ES-I3 (cell line): Measurements from ENCODE around the gene NDUFA8.

Source experiments
- H3K36me3 ChIP-seq: 2 replicates; pipeline ENCODE4 v1.6.1; 2013; ENCODE audit warnings: mild to moderate bottlenecking, low read length, control low read depth, moderate library complexity; ENCODE audit not compliant: insufficient read depth
- H3K4me1 ChIP-seq: 2 replicates; pipeline ENCODE4 v1.6.1; 2013; ENCODE audit warnings: mild to moderate bottlenecking, control low read depth, low read length; ENCODE audit not compliant: insufficient read depth
- H3K9ac ChIP-seq: 2 replicates; pipeline ENCODE4 v1.6.1; 2013; ENCODE audit warnings: low read depth, mild to moderate bottlenecking, low read length, moderate library complexity
- H3K9me3 ChIP-seq: 2 replicates; pipeline ENCODE4 v1.6.1; 2013; ENCODE audit warnings: mild to moderate bottlenecking, low read length, moderate library complexity; ENCODE audit not compliant: control insufficient read depth, insufficient read depth

NDUFA8 gene

GRCh38 chr9:122116448-122117173 is 43.0 kb downstream of the NDUFA8 start:
- no peaks in the 10 kb centered on the region for H3K36me3 ChIP-seq
- H3K9ac ChIP-seq: no peak overlapping the region
- H3K4me1 ChIP-seq: peaks cover 42% of the 10 kb centered on the region
- no peaks in the 10 kb centered on the region for H3K9me3 ChIP-seq

GRCh38 chr9:122116040-122116439 is 43.5 kb downstream of the NDUFA8 start:
- Histone ChIP-seq H3K9ac (no peak overlapping the region), H3K4me1 (peaks cover 42% of the 10 kb centered on the region), H3K9me3 (no peaks in the 10 kb centered on the region), H3K36me3 (no peaks in the 10 kb centered on the region)

- Histone ChIP-seq H3K9me3 (no peaks in the 10 kb centered on the region), H3K9ac (no peak overlapping the region), H3K4me1 (peaks cover 42% of the 10 kb centered on the region), H3K36me3 (no peaks in the 10 kb centered on the region)
Measured at GRCh38 chr9:122115176-122116035, 44.2 kb downstream of the NDUFA8 start.

- peaks cover 42% of the 10 kb centered on the region for H3K4me1 ChIP-seq
Measured at GRCh38 chr9:122113574-122113973, 46.0 kb downstream of the NDUFA8 start.

GRCh38 chr9:122112238-122112637 is 47.3 kb downstream of the NDUFA8 start:
- Histone ChIP-seq H3K4me1 (peaks cover 51% of the 10 kb centered on the region), H3K36me3 (no peaks in the 10 kb centered on the region), H3K9ac (no peak overlapping the region), H3K9me3 (no peaks in the 10 kb centered on the region)

More at GRCh38 chr9:122113574-122113973, 46.0 kb downstream of the NDUFA8 start:
- Histone ChIP-seq H3K9ac (no peak overlapping the region), H3K36me3 (no peaks in the 10 kb centered on the region), H3K9me3 (no peaks in the 10 kb centered on the region)

- H3K36me3 ChIP-seq: no peaks in the 10 kb centered on the region
- H3K4me1 ChIP-seq: peaks cover 46% of the 10 kb centered on the region
- H3K9me3 ChIP-seq: no peaks in the 10 kb centered on the region
- H3K9ac ChIP-seq: no peak overlapping the region
Measured at GRCh38 chr9:122111413-122112085, 48.0 kb downstream of the NDUFA8 start.

- Histone ChIP-seq H3K9me3 (no peaks in the 10 kb centered on the region), H3K9ac (no peak overlapping the region), H3K4me1 (peaks cover 35% of the 10 kb centered on the region), H3K36me3 (no peaks in the 10 kb centered on the region)
Measured at GRCh38 chr9:122110100-122110833, 49.3 kb downstream of the NDUFA8 start.

GRCh38 chr9:122109035-122109813 is 50.4 kb downstream of the NDUFA8 start:
- Histone ChIP-seq H3K36me3 (no peaks in the 10 kb centered on the region), H3K9me3 (no peaks in the 10 kb centered on the region), H3K4me1 (peaks cover 26% of the 10 kb centered on the region), H3K9ac (no peak overlapping the region)

- no peaks in the 10 kb centered on the region for H3K9me3 ChIP-seq
Measured at GRCh38 chr9:122107291-122107805, 52.2 kb downstream of the NDUFA8 start.

GRCh38 chr9:122106576-122106975 is 53.0 kb downstream of the NDUFA8 start:
- Histone ChIP-seq H3K36me3 (no peaks in the 10 kb centered on the region), H3K9me3 (no peaks in the 10 kb centered on the region), H3K4me1 (peaks cover 9% of the 10 kb centered on the region), H3K9ac (no peak overlapping the region)

More at GRCh38 chr9:122107291-122107805, 52.2 kb downstream of the NDUFA8 start:
- H3K4me1 ChIP-seq: peaks cover 11% of the 10 kb centered on the region
- H3K9ac ChIP-seq: no peak overlapping the region
- no peaks in the 10 kb centered on the region for H3K36me3 ChIP-seq

- Histone ChIP-seq H3K9me3 (no peaks in the 10 kb centered on the region), H3K9ac (no peak overlapping the region), H3K4me1 (peaks cover 9% of the 10 kb centered on the region), H3K36me3 (no peaks in the 10 kb centered on the region)
Measured at GRCh38 chr9:122103985-122104384, 55.6 kb downstream of the NDUFA8 start.

- H3K4me1 ChIP-seq: no peaks in the 10 kb centered on the region; the same call in 1 of the 2 replicates
- H3K9me3 ChIP-seq: no peaks in the 10 kb centered on the region
- H3K36me3 ChIP-seq: no peaks in the 10 kb centered on the region
Measured at GRCh38 chr9:122102156-122102555, 57.4 kb downstream of the NDUFA8 start.

GRCh38 chr9:122100756-122101155 is 58.8 kb downstream of the NDUFA8 start:
- Histone ChIP-seq H3K4me1 (no peaks in the 10 kb centered on the region; the same call in 1 of the 2 replicates), H3K9me3 (no peaks in the 10 kb centered on the region), H3K36me3 (no peaks in the 10 kb centered on the region), H3K9ac (no peak overlapping the region)

More at GRCh38 chr9:122102156-122102555, 57.4 kb downstream of the NDUFA8 start:
- H3K9ac ChIP-seq: no peak overlapping the region
